Measurements from ENCODE around the gene RSPH10B2.
"Not testable (repeated sequence)": the region's sequence is repeated elsewhere in the genome, so short reads cannot be mapped to it uniquely, and the experiment has no call there.

RSPH10B2 gene

GRCh38 chr7:6792113-6792872 lies 38.4 kb downstream of the RSPH10B2 start:
- DNase-seq, result not testable (repeated sequence)

GRCh38 chr7:6794276-6794675 lies 40.4 kb downstream of the RSPH10B2 start:
- DNase-seq, result not testable (repeated sequence)

- not testable (repeated sequence) for DNase-seq
Measured at GRCh38 chr7:6797218-6797617, 43.3 kb downstream of the RSPH10B2 start.

- DNase-seq, result not testable (repeated sequence)
Measured at GRCh38 chr7:6798047-6798446, 44.1 kb downstream of the RSPH10B2 start.

- not testable (repeated sequence) for DNase-seq
Measured at GRCh38 chr7:6799887-6800286, 46.0 kb downstream of the RSPH10B2 start.

GRCh38 chr7:6800331-6800730 lies 46.4 kb downstream of the RSPH10B2 start:
- DNase-seq, result not testable (repeated sequence)

GRCh38 chr7:6807393-6807918 lies 53.6 kb downstream of the RSPH10B2 start:
- DNase-seq, result not testable (repeated sequence)

GRCh38 chr7:6807959-6808358 lies 54.1 kb downstream of the RSPH10B2 start:
- not testable (repeated sequence) for DNase-seq

GRCh38 chr7:6813011-6813410 lies 59.1 kb downstream of the RSPH10B2 start:
- DNase-seq, result not testable (repeated sequence)

GRCh38 chr7:6815470-6815869 lies 61.6 kb downstream of the RSPH10B2 start:
- peak; percentile 15 for DNase-seq

GRCh38 chr7:6821622-6822021 lies 67.7 kb downstream of the RSPH10B2 start:
- DNase-seq, result not testable (repeated sequence)

GRCh38 chr7:6825236-6826125 lies 71.6 kb downstream of the RSPH10B2 start:
- DNase-seq, result not testable (repeated sequence)

GRCh38 chr7:6826151-6826550 lies 72.2 kb downstream of the RSPH10B2 start, which contains the start of gene CCZ1B:
Gene CCZ1B (minus strand): TSS chr7:6826275. CDS start chr7:6826197, 78 bp downstream.
- DNase-seq, result peak; percentile 75

- peak; percentile 85 for DNase-seq
Measured at GRCh38 chr7:6827180-6827579, 73.3 kb downstream of the RSPH10B2 start.

GRCh38 chr7:6829616-6830015 lies 75.7 kb downstream of the RSPH10B2 start:
- not testable (repeated sequence) for DNase-seq

- not testable (repeated sequence) for DNase-seq
Measured at GRCh38 chr7:6830026-6830425, 76.1 kb downstream of the RSPH10B2 start.

GRCh38 chr7:6831018-6831725 lies 77.3 kb downstream of the RSPH10B2 start:
- no peak for DNase-seq

GRCh38 chr7:6833636-6834035 lies 79.7 kb downstream of the RSPH10B2 start:
- no peak for DNase-seq

- peak; percentile 90 for DNase-seq
Measured at GRCh38 chr7:6835521-6835920, 81.6 kb downstream of the RSPH10B2 start.

GRCh38 chr7:6837081-6837480 lies 83.2 kb downstream of the RSPH10B2 start:
- not testable (repeated sequence) for DNase-seq

- DNase-seq, result not testable (repeated sequence)
Measured at GRCh38 chr7:6842278-6842921, 88.5 kb downstream of the RSPH10B2 start.

- not testable (repeated sequence) for DNase-seq
Measured at GRCh38 chr7:6843092-6843491, 89.2 kb downstream of the RSPH10B2 start.

Measured in NCI-H2171 treated with DMSO at 0.1 percent for 48 hours (cell line).